ENCODE results near the gene ZNF385A. TPM values are rescaled to one million over a fixed set of nuclear protein-coding genes. Genes with fewer than 3 reads are reported as not detected.

The ZNF385A gene
- total and polyA plus RNA-seq, 2 of the 4 experiments (the other 2 are of a cell fraction) = 0.36 to 2.5 TPM

- Histone ChIP-seq H4K20me1 (ENCODE audit: insufficient read depth, low read length) (no peaks in the 10 kb centered on the region), H4K91ac (ENCODE audit: insufficient read depth, low read depth, low read length) (no peak overlapping the region), H2AK5ac (ENCODE audit: low read depth, low read length) (no peak overlapping the region; the same call in 1 of the 2 replicates), H4K5ac (ENCODE audit: low read depth, low read length) (no peak overlapping the region), H4K8ac (ENCODE audit: low read depth in 2 of 2, low read length in 2 of 2) (no peak overlapping the region), H2BK20ac (ENCODE audit: low read depth, low read length) (no peak overlapping the region), H3K9me1 (ENCODE audit: insufficient read depth, low read length) (peaks cover 35% of the 10 kb centered on the region), H2BK120ac (ENCODE audit: low read depth, low read length) (no peak overlapping the region), H3K27ac (ENCODE audit: insufficient read depth, low read length) (no peak overlapping the region), H3K4me2 (ENCODE audit: low read depth, low read length) (no peak overlapping the region), H3K9ac (ENCODE audit: low read depth, low read length) (no peak overlapping the region), H3K27me3 (ENCODE audit: control insufficient read depth, insufficient read depth, low read length) (no peaks in the 10 kb centered on the region), H3K23ac (ENCODE audit: low read depth, low read length) (no peak overlapping the region), H2BK5ac (ENCODE audit: low read depth, low read length, poor library complexity, severe bottlenecking) (no peak overlapping the region), H2AK9ac (replicated peaks; ENCODE audit: low read depth, low read length, poor library complexity) (peak overlapping the region; percentile 46), H3K36me3 (ENCODE audit: control insufficient read depth, insufficient read depth, low read length) (no peaks in the 10 kb centered on the region), H2AFZ (replicated peaks; ENCODE audit: low read length, poor library complexity) (peak overlapping the region; percentile 8), H3K4me1 (ENCODE audit: control insufficient read depth, insufficient read depth, low read length) (peaks cover 23% of the 10 kb centered on the region), H3K14ac (replicated peaks; ENCODE audit: low read depth, low read length) (no peak overlapping the region), H3K56ac (ENCODE audit: extremely low read depth, insufficient read depth, low read length) (no peak overlapping the region), H3K9me3 (ENCODE audit: control insufficient read depth, insufficient read depth, low read length) (no peaks in the 10 kb centered on the region), H3K4ac (ENCODE audit: low read depth, low read length) (no peak overlapping the region), H3K79me1 (ENCODE audit: low read depth in 1 of 2, low read length in 2 of 2) (peaks cover 5 to 13% of the 10 kb centered on the region in 2 experiments; a peak in 2 of 4 replicates), H3K4me3 (ENCODE audit: insufficient read depth, low read depth, low read length) (no peak overlapping the region), H3K18ac (ENCODE audit: low read depth, low read length) (no peak overlapping the region), H2BK15ac (ENCODE audit: low read depth, low read length) (no peak overlapping the region)
- ATAC-seq (ENCODE audit: low read depth) (no peak), DNase-seq (no peak)
- TF ChIP-seq MAFK (IDR thresholded peaks at IDR 0.05; ENCODE audit: low read depth, low read length) (no peak), NFE2L2 (IDR thresholded peaks at IDR 0.05; ENCODE audit: low read depth, low read length) (no peak), SMC3 (IDR thresholded peaks at IDR 0.05; ENCODE audit: low read depth, low read length) (no peak), CTCF (conservative IDR thresholded peaks at IDR 0.05; ENCODE audit: low read depth, low read length) (no peak), RFX5 (IDR thresholded peaks at IDR 0.05; ENCODE audit: low read depth, low read length) (no peak), RAD21 (IDR thresholded peaks at IDR 0.05; ENCODE audit: low read length) (no peak), MAZ (IDR thresholded peaks at IDR 0.05; ENCODE audit: borderline replicate concordance, low read depth, low read length) (no peak), MXI1 (IDR thresholded peaks at IDR 0.05; ENCODE audit: borderline replicate concordance, low read depth, low read length) (no peak), USF2 (IDR thresholded peaks at IDR 0.05; ENCODE audit: low read depth, low read length) (no peak), POLR2A (IDR thresholded peaks at IDR 0.05; ENCODE audit: low read depth, low read length) (no peak), CHD1 (IDR thresholded peaks at IDR 0.05; ENCODE audit: low read depth, low read length) (no peak), FOS (IDR thresholded peaks at IDR 0.05; ENCODE audit: low read depth, low read length) (no peak), RCOR1 (IDR thresholded peaks at IDR 0.05; ENCODE audit: insufficient replicate concordance, low read length) (no peak), ELK1 (IDR thresholded peaks at IDR 0.05; ENCODE audit: borderline replicate concordance, low read depth, low read length) (no peak), BHLHE40 (IDR thresholded peaks at IDR 0.05; ENCODE audit: low read depth, low read length) (no peak), CEBPB (IDR thresholded peaks at IDR 0.05; ENCODE audit: low read depth, low read length) (no peak)
- ChIA-PET CTCF (interaction anchor here (0.7 to 1.4 kb wide), 3 partner anchors 26 to 47 kb away, joined by 3 to 4 read pairs (median 3); no protein-coding TSS in a partner anchor), POLR2A (ENCODE audit: unreplicated experiment) (no interaction called here)
- WGBS, 2 experiments (ENCODE audit: extremely low coverage in 2 of 2, insufficient read length in 1 of 2) = no CpG with 5 or more reads among the region's 2 CpGs
- no TSS peak for BruUV-seq (replicated peaks)
- intact Hi-C loops (cut with micrococcal nuclease) = no loop called here
- dilution Hi-C loops (cut with HindIII; ENCODE audit: low sequenced_read_pairs, unreplicated experiment) = no loop called here
- in situ Hi-C loops (cut with MboI; ENCODE audit: low sequenced_read_pairs) = no loop called here
These were observed 41.2 kb upstream of the ZNF385A start for GRCh38 chr12:54425702-54426101.
